HG03159 (cell line): ENCODE results near the gene VIPR2.
"Not testable (repeated sequence)": the region's sequence is repeated elsewhere in the genome, so short reads cannot be mapped to it uniquely, and the experiment has no call there.

ENCODE experiments used
- ATAC-seq: cut with Tn5 transposase; IDR thresholded peaks from one replicate; pipeline ENCODE4 v1.9.1; 2021; ENCODE audit warnings: mild to moderate bottlenecking, moderate library complexity; ENCODE audit not compliant: unreplicated experiment

Gene VIPR2

GRCh38 chr7:159140170-159140910, 4.3 kb downstream of the VIPR2 start:
- no peak for ATAC-seq

- ATAC-seq, result no peak
Observed at GRCh38 chr7:159139639-159140038, 5.0 kb downstream of the VIPR2 start.

GRCh38 chr7:159139202-159139601, 5.5 kb downstream of the VIPR2 start:
- no peak for ATAC-seq

DNA sequence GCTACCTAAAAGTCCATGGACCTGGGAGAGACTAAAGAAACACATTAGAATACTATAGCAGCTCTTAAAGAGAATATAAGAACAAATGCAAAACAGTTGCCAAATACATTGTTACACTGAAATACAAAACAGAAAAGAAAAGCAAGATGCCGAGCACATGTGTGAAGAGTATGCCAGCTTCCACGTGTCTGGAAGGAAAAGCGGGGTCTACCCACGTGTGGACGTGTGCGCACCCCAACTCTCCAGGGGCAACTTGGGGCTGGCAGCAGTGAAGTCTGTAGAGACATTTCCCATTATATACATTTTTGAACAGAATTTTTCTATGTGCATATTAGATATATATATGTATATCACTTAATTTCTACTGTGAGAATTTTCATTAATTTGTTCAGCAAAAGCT, 6.2 kb downstream of the VIPR2 start:
- no peak for ATAC-seq

DNA sequence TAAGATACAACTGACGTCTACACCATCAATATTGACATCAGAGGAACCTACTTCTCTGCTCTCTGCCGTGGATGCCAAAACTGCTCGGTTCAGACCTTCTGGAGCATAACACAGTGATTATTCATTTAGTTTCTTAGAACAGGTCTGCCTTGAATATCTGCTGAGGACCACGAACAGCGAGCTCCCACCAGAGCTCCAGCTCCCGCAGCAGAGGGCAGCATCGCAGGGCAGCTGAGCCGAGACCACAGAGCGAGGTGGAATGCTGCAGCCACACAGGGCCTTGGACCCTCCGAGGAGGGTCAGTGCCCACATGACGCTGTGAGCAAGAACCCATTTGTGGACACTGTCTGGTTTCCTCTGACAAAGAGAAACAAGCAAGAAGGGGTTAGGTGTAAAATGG, 6.8 kb downstream of the VIPR2 start:
- no peak for ATAC-seq

DNA sequence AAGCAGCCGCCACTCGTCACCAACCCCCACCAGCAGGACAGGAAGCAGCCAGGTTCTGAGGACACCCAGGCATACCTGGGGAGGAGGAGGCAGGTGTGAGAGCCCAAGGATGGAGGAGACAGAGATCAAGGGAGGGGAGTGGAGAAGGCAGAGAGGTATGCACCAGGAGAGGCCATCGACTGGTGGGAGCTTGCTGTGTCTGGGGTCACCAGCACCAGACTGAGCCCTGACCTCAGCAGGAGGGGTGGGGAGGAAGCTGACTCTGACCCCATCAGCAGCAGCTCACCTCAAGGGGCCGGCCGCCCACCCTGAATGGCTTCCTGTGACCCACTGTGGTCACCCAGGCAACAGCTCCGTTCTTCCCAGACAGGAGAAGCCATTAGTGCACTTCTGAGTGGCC, 7.8 kb downstream of the VIPR2 start:
- ATAC-seq, result no peak

- ATAC-seq, result no peak
Observed at GRCh38 chr7:159136442-159136841, 8.2 kb downstream of the VIPR2 start.

GRCh38 chr7:159136013-159136412, 8.7 kb downstream of the VIPR2 start:
- ATAC-seq, result no peak

- not testable (repeated sequence) for ATAC-seq
Observed at GRCh38 chr7:159132670-159133443, 11.8 kb downstream of the VIPR2 start.

- ATAC-seq, result no peak
Observed at GRCh38 chr7:159130820-159131219, 13.8 kb downstream of the VIPR2 start.

DNA sequence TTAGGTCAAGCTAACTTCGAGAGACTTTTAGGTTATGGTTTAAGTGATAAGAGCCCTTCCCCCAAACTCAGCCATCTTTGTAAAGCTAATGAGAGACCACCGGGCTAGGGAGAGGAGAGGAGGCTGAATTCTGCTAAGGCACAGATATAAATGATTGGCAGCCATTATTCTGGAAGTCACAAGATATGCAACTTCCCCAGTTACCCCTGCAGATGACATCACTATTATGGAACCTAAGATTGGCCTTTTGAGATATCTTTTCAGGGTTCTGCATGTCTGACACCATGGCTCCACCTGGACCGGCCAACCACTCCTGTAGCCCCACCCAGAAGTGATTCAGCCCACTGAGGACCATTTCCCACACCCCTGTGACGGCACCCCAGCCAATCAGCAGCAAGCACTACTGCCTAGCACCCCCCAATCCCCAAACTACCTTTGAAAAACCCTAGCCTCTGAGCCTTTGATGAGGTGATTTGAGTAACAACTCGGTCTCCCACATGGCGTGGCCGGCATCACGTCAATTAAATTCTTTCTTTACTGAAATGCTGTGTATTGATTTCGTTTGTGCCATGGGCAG, 14.4 kb downstream of the VIPR2 start:
- no peak for ATAC-seq

DNA sequence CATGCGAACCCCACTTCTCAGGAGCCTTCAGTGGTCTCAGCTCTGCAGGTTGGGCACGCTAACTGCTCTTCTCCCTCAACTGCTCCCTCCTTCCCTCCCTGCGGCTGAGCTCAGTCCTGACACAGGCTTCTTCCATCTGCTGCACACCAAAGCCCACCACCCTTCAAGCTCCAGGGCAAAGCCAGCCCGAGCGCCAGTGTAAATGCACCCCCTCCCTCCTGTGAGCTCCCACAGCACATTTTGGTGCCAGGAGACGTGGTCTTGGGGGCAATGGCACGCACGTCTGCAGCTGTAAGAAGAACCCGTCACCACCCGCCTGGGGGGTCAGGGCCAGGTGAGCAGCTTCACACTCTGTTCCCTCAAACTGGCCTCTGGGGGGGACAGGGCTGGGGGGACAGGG, 15.9 kb downstream of the VIPR2 start:
- no peak for ATAC-seq

DNA sequence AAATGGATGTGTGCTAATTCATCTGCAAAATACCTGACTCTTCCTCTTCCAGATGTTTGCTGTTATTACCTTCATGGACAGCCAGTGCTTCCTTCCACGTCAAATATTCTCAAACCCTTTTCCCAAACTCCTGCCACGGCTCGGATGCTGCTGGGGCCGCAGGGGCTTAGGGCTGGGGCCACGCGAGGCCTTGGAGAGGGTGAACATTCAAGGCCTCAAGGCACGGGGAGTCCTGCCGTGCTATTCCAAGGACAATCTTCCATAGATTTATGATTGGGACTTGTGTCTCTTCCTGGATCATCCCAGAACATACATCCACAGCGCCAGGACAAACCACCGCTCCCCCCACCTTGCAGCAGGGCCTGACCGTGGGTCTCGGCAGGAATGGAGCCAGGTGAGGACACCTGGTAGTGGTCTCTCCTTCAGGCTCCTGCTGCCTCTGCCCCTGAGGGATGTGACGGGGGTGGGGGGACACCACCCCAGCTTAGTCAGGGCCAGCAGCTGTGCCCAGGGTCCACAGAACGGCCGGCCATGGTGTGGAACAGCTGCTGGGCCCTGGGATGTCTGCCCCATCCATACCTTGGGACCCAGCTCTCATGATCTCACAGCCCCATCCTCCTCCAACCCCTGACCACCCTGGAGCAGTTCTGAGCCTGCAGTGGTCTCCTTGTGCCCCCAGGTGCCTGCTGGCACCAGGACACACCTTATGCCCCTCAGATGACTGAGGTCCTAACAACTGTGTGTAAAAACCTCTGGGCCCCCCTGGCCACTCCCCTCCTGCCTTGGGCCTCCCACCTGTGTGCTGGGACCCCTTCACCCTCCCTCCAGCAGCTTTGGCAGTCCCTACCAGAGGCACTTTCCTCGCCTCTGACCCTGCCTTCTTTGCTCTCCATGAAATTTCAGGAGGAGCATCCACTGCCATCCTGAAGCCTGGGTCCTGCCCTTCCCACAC, 16.7 kb downstream of the VIPR2 start:
- ATAC-seq, result no peak

- ATAC-seq, result no peak
Observed at GRCh38 chr7:159126311-159127260, 18.1 kb downstream of the VIPR2 start.

DNA sequence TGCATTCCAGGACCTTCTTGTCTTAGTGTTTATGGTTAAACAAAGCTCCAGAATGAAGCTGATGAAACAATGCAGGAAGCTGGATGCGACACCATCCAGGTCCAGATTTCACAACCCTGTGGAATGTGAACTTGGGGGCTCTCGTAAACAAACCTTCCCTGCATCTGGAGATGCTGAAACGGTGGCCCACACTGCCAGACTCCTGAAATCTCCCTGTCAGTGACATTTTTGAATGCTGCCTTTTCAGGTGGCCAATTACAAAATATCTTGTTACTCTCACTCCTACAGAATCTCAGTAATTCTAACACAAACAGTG, 18.8 kb downstream of the VIPR2 start:
- ATAC-seq, result no peak

DNA sequence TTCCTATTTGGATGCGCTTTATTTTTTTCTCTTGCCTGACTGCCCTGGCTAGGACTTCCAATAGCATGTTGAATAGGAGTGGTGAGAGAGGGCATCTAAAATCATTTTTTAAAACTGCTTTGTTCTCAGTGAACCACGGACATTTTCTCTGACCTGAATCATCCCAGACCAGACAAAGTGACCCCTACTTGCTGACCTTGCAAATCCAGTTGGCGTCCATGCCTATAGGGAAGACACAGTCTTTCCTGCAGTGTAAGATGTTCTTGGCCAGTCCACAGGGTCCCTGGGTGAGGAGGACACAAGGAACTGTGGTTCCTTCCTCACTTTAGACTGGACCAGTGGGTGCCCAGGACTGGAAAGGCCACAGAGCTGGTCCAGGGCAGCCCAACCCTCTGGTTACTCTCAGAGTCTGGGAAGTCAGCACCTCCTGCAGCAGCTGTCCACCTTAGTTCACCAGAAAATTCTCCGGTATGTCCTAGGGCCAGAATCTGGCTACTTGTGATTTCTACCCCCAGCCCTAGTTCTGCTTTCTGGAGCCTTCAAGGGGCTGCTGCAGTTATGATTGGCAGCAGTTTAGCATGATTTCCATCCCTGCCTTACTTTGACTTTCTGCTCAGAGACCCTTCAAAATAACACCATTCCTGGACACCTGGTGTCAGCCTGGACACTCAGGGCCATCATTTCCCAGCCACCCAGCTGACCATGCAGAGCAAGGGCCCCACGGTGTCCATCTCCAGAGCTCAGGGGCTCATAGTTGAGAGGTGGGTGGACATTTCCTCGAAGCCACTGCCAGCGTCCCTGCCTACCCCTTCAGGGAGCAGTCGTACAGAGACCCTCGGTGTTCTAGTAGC, 19.3 kb downstream of the VIPR2 start:
- ATAC-seq, result no peak

DNA sequence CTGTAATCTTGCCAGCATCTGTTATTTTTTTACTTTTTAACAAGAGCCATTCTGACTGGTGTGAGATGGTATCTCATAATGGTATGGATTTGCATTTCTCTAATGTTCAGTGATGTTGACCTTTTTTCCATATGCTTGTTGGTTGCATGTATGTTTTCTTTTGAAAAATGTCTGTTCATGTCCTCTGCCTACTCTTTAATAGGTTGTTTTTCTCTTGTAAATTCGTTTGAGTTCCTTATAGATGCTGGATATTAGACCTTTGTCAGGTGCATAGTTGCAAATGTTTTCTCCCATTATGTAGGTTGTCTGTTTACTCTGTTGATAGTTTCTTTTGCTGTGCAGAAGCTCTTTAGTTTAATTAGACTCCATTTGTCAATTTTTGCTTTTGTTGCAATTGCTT, 20.9 kb downstream of the VIPR2 start:
- ATAC-seq, result not testable (repeated sequence)

- ATAC-seq, result not testable (repeated sequence)
Observed at GRCh38 chr7:159123294-159123693, 21.4 kb downstream of the VIPR2 start.

- no peak for ATAC-seq
Observed at GRCh38 chr7:159122276-159122675, 22.4 kb downstream of the VIPR2 start.
